HepG2 (cell line): ENCODE measurements around the gene TFB1M. TPM values are rescaled to one million over a fixed set of nuclear protein-coding genes. Genes with fewer than 3 reads are reported as not detected.

Experiments
- AKAP8 ChIP-seq: sonication (generic); formaldehyde crosslinking; IDR thresholded peaks from 2 replicates; pipeline ENCODE4 v1.5.1; 2020; ENCODE audit warnings: mild to moderate bottlenecking, missing genetic modification reagents
- ARID5B ChIP-seq: IDR thresholded peaks from 2 replicates; pipeline ENCODE4 v1.4.0; 2020; ENCODE audit warnings: mild to moderate bottlenecking, missing genetic modification reagents
- HDAC2 ChIP-seq: sonication (generic); formaldehyde crosslinking; IDR thresholded peaks from 2 replicates; pipeline ENCODE4 v1.4.0; 2020; ENCODE audit warnings: missing genetic modification reagents
- HOXA7 ChIP-seq: sonication (generic); formaldehyde crosslinking; IDR thresholded peaks from 2 replicates; pipeline ENCODE4 v1.8.1; 2022; ENCODE audit warnings: mild to moderate bottlenecking, missing genetic modification reagents, moderate library complexity
- KDM2A ChIP-seq: sonication (generic); formaldehyde crosslinking; IDR thresholded peaks from 2 replicates; pipeline ENCODE4 v1.4.0; 2020; ENCODE audit warnings: low read depth, missing genetic modification reagents, borderline replicate concordance
- MAX ChIP-seq: IDR thresholded peaks from 2 replicates; pipeline ENCODE4 v1.6.1; 2012; ENCODE audit warnings: inconsistent platforms
- MED8 ChIP-seq: sonication (generic); formaldehyde crosslinking; IDR thresholded peaks from 2 replicates; pipeline ENCODE4 v1.8.1; 2023; ENCODE audit warnings: mild to moderate bottlenecking, missing genetic modification reagents; ENCODE audit not compliant: insufficient replicate concordance
- PLRG1 ChIP-seq: fragments of 450-650 bp; conservative IDR thresholded peaks from 2 replicates; pipeline ENCODE4 v1.6.1; 2016
- POLR2AphosphoS5 ChIP-seq: IDR thresholded peaks from 2 replicates; pipeline ENCODE4 v1.6.1; 2012; ENCODE audit warnings: low read depth, low read length
- U2AF1 ChIP-seq: fragments of 200-400 bp; formaldehyde crosslinking; optimal IDR thresholded peaks from 2 replicates; pipeline ENCODE3; 2017; ENCODE audit warnings: mild to moderate bottlenecking, low read depth, low read length
- ZBTB42 ChIP-seq: sonication (generic); formaldehyde crosslinking; IDR thresholded peaks from 2 replicates; pipeline ENCODE4 v1.5.0; 2020; ENCODE audit warnings: mild to moderate bottlenecking, missing genetic modification reagents
- ZNF343 ChIP-seq: sonication (generic); formaldehyde crosslinking; IDR thresholded peaks from 2 replicates; pipeline ENCODE4 v1.4.0; 2020; ENCODE audit warnings: mild to moderate bottlenecking, missing genetic modification reagents
- ZNF574 ChIP-seq: sonication (generic); formaldehyde crosslinking; IDR thresholded peaks from 2 replicates; pipeline ENCODE4 v1.4.0; 2020; ENCODE audit warnings: missing genetic modification reagents
- ZNF646 ChIP-seq: sonication (generic); formaldehyde crosslinking; IDR thresholded peaks from 2 replicates; pipeline ENCODE4 v1.9.0; 2021; ENCODE audit warnings: mild to moderate bottlenecking, missing genetic modification reagents
- ZUFSP ChIP-seq: sonication (generic); formaldehyde crosslinking; IDR thresholded peaks from 2 replicates; pipeline ENCODE4 v1.9.0; 2021; ENCODE audit warnings: missing genetic modification reagents, mild to moderate bottlenecking, borderline replicate concordance
- polyA plus RNA-seq, 8 experiments: library from polyadenylated mRNA; depleted of rRNA in 3 of 8; stranded (reverse) in 7 of 8; unstranded in 1 of 8; fragments of >200 nt; fragmentation: Illumina TruSeq in 4 of 8; extraction: Trizol in 4 of 8; gene quantifications; 2 replicates each; pipeline versions ENCODE4 v1.2.1 to v1.2.3, GENCODE V29; 2011 to 2016; ENCODE audit warnings: low read depth in 4 of 8, missing spikeins in 1 of 8, mixed read lengths in 1 of 8; ENCODE audit not compliant: insufficient read depth in 1 of 8
- total RNA-seq, 5 experiments: library from RNA; depleted of rRNA; stranded (reverse); fragments of >200 nt; fragmentation: Illumina TruSeq; extraction: Trizol; gene quantifications; 2 replicates each; pipeline ENCODE4 v1.2.3, GENCODE V29; 2016; ENCODE audit warnings: low read depth in 1 of 5

TFB1M gene
- total and polyA plus RNA-seq, 2 of the 13 experiments (the other 11 are each of a cell fraction or from before 2014, with no cell fraction given), result 91.4 to 122 TPM

- TF ChIP-seq ZNF646 (no peak), ZUFSP (CRISPR knock-in tag) (no peak), ZNF574 (CRISPR knock-in tag) (0 out of 2 replicates have a peak, but pooled peaks have one; percentile 12), MED8 (CRISPR knock-in tag) (no peak), MAX (no peak), HDAC2 (no peak), ZBTB42 (CRISPR knock-in tag) (no peak), ARID5B (CRISPR knock-in tag) (no peak), KDM2A (CRISPR knock-in tag) (peak; percentile 56; the same call in 1 of the 2 replicates), ZNF343 (CRISPR knock-in tag) (no peak), AKAP8 (peak; percentile 58; the same call in 1 of the 2 replicates), POLR2AphosphoS5 (peak; percentile 66), HOXA7 (CRISPR knock-in tag) (no peak), U2AF1 (no peak), PLRG1 (no peak)
Measured at GRCh38 chr6:155246825-155247224, 67.5 kb downstream of the TFB1M start (continued).
